ENCODE data around the gene ZNF827.

ZNF827 gene

GRCh38 chr4:145770124-145770523 lies 168.5 kb downstream of the ZNF827 start:
- H2AFZ ChIP-seq (ENCODE audit: low read depth, low read length) = no peak overlapping the region
- H2BK15ac ChIP-seq (ENCODE audit: low read depth, poor library complexity, severe bottlenecking) = no peak overlapping the region
- no peak overlapping the region for H2AK5ac ChIP-seq (ENCODE audit: low read length, severe bottlenecking)
- H3K79me1 ChIP-seq (replicated peaks; ENCODE audit: low read length, poor library complexity, severe bottlenecking) = peaks cover 10% of the 10 kb centered on the region
- H3K27me3 ChIP-seq (ENCODE audit: control insufficient read depth in 1 of 2, insufficient read depth in 1 of 2, low read length in 2 of 2) = no peaks in the 10 kb centered on the region
- peaks cover 25 to 50% of the 10 kb centered on the region in 2 experiments for H3K36me3 ChIP-seq (ENCODE audit: control insufficient read depth in 1 of 2, insufficient read depth in 2 of 2, low read depth in 1 of 2, low read length in 2 of 2)
- 100% methylated on average over 2 of the region's 4 CpGs for WGBS
- H3K23ac ChIP-seq (ENCODE audit: low read length in 2 of 2) = no peak overlapping the region
- no peak overlapping the region for H3K4ac ChIP-seq (ENCODE audit: low read depth in 1 of 2, low read length in 2 of 2)
- H2BK120ac ChIP-seq (ENCODE audit: low read depth, low read length) = no peak overlapping the region
- no peak overlapping the region for H2BK12ac ChIP-seq (ENCODE audit: low read length in 2 of 2)
- no peak overlapping the region for H3K4me3 ChIP-seq (ENCODE audit: insufficient read depth in 1 of 2, low read depth in 1 of 2, low read length in 2 of 2)
- no peak overlapping the region for H3K18ac ChIP-seq (ENCODE audit: low read depth in 1 of 2, low read length in 2 of 2)
- H4K91ac ChIP-seq (ENCODE audit: low read length) = no peak overlapping the region
- H3K14ac ChIP-seq (ENCODE audit: low read length in 2 of 2) = no peak overlapping the region
- peaks cover 15% of the 10 kb centered on the region for H3K9me3 ChIP-seq (ENCODE audit: control insufficient read depth, low read length)
- no peak overlapping the region for H4K8ac ChIP-seq (ENCODE audit: low read length)
- DNase-seq = no peak
- H3K4me1 ChIP-seq (ENCODE audit: control insufficient read depth, insufficient read depth, low read depth, low read length) = no peaks in the 10 kb centered on the region
- no peak overlapping the region for H3K4me2 ChIP-seq (ENCODE audit: low read length, poor library complexity, severe bottlenecking)
- no peak overlapping the region for H3K27ac ChIP-seq (ENCODE audit: low read length, poor library complexity, severe bottlenecking)
- H3K9ac ChIP-seq (ENCODE audit: low read length) = no peak overlapping the region
- H2BK5ac ChIP-seq (ENCODE audit: low read depth, low read length, poor library complexity, severe bottlenecking) = no peak overlapping the region

- no peak for DNase-seq
- Histone ChIP-seq H3K9ac (ENCODE audit: low read length) (no peak overlapping the region), H3K4me3 (ENCODE audit: insufficient read depth in 1 of 2, low read depth in 1 of 2, low read length in 2 of 2) (no peak overlapping the region), H2BK15ac (ENCODE audit: low read depth, poor library complexity, severe bottlenecking) (no peak overlapping the region), H2AK5ac (ENCODE audit: low read length, severe bottlenecking) (no peak overlapping the region), H3K9me3 (ENCODE audit: control insufficient read depth, low read length) (peaks cover 15% of the 10 kb centered on the region), H3K27ac (ENCODE audit: low read length, poor library complexity, severe bottlenecking) (no peak overlapping the region), H4K91ac (ENCODE audit: low read length) (no peak overlapping the region), H2AFZ (ENCODE audit: low read depth, low read length) (no peak overlapping the region), H2BK12ac (ENCODE audit: low read length in 2 of 2) (no peak overlapping the region), H3K27me3 (ENCODE audit: control insufficient read depth in 1 of 2, insufficient read depth in 1 of 2, low read length in 2 of 2) (no peaks in the 10 kb centered on the region), H3K4me1 (ENCODE audit: control insufficient read depth, insufficient read depth, low read depth, low read length) (no peaks in the 10 kb centered on the region), H3K23ac (ENCODE audit: low read length in 2 of 2) (no peak overlapping the region), H3K14ac (ENCODE audit: low read length in 2 of 2) (no peak overlapping the region), H3K4me2 (ENCODE audit: low read length, poor library complexity, severe bottlenecking) (no peak overlapping the region), H3K4ac (ENCODE audit: low read depth in 1 of 2, low read length in 2 of 2) (no peak overlapping the region), H2BK5ac (ENCODE audit: low read depth, low read length, poor library complexity, severe bottlenecking) (no peak overlapping the region), H3K18ac (ENCODE audit: low read depth in 1 of 2, low read length in 2 of 2) (no peak overlapping the region), H2BK120ac (ENCODE audit: low read depth, low read length) (no peak overlapping the region), H3K79me1 (replicated peaks; ENCODE audit: low read length, poor library complexity, severe bottlenecking) (peaks cover 12% of the 10 kb centered on the region), H3K36me3 (ENCODE audit: control insufficient read depth in 1 of 2, insufficient read depth in 2 of 2, low read depth in 1 of 2, low read length in 2 of 2) (peaks cover 31 to 50% of the 10 kb centered on the region in 2 experiments), H4K8ac (ENCODE audit: low read length) (no peak overlapping the region)
- WGBS = 100% methylated on average over 2 of the region's 2 CpGs
These were observed 169.1 kb downstream of the ZNF827 start for GRCh38 chr4:145769450-145770037.

GRCh38 chr4:145766273-145766672 lies 172.3 kb downstream of the ZNF827 start:
- Histone ChIP-seq H4K91ac (ENCODE audit: low read length) (no peak overlapping the region), H3K14ac (ENCODE audit: low read length in 2 of 2) (no peak overlapping the region), H3K79me1 (replicated peaks; ENCODE audit: low read length, poor library complexity, severe bottlenecking) (peaks cover 12% of the 10 kb centered on the region), H4K8ac (ENCODE audit: low read length) (no peak overlapping the region), H2BK12ac (ENCODE audit: low read length in 2 of 2) (no peak overlapping the region), H2BK5ac (ENCODE audit: low read depth, low read length, poor library complexity, severe bottlenecking) (no peak overlapping the region), H3K4me1 (ENCODE audit: control insufficient read depth, insufficient read depth, low read depth, low read length) (no peaks in the 10 kb centered on the region), H3K36me3 (ENCODE audit: control insufficient read depth in 1 of 2, insufficient read depth in 2 of 2, low read depth in 1 of 2, low read length in 2 of 2) (peaks cover 39 to 47% of the 10 kb centered on the region in 2 experiments), H2BK120ac (ENCODE audit: low read depth, low read length) (no peak overlapping the region), H3K4ac (ENCODE audit: low read depth in 1 of 2, low read length in 2 of 2) (no peak overlapping the region), H3K4me2 (ENCODE audit: low read length, poor library complexity, severe bottlenecking) (no peak overlapping the region), H3K27me3 (ENCODE audit: control insufficient read depth in 1 of 2, insufficient read depth in 1 of 2, low read length in 2 of 2) (no peaks in the 10 kb centered on the region), H3K18ac (ENCODE audit: low read depth in 1 of 2, low read length in 2 of 2) (no peak overlapping the region), H2AFZ (ENCODE audit: low read depth, low read length) (no peak overlapping the region), H3K27ac (ENCODE audit: low read length, poor library complexity, severe bottlenecking) (no peak overlapping the region), H2BK15ac (ENCODE audit: low read depth, poor library complexity, severe bottlenecking) (no peak overlapping the region), H3K9ac (ENCODE audit: low read length) (no peak overlapping the region), H3K9me3 (ENCODE audit: control insufficient read depth, low read length) (peaks cover 15% of the 10 kb centered on the region), H2AK5ac (ENCODE audit: low read length, severe bottlenecking) (no peak overlapping the region), H3K23ac (ENCODE audit: low read length in 2 of 2) (no peak overlapping the region), H3K4me3 (ENCODE audit: insufficient read depth in 1 of 2, low read depth in 1 of 2, low read length in 2 of 2) (no peak overlapping the region)
- 100% methylated on average over 4 of the region's 5 CpGs for WGBS
- no peak for DNase-seq

GRCh38 chr4:145763399-145763798 lies 175.2 kb downstream of the ZNF827 start:
- peaks cover 15% of the 10 kb centered on the region for H3K9me3 ChIP-seq (ENCODE audit: control insufficient read depth, low read length)
- H4K91ac ChIP-seq (ENCODE audit: low read length) = no peak overlapping the region
- H3K4me1 ChIP-seq (ENCODE audit: control insufficient read depth, insufficient read depth, low read depth, low read length) = no peaks in the 10 kb centered on the region
- H3K23ac ChIP-seq (ENCODE audit: low read length in 2 of 2) = no peak overlapping the region
- H3K14ac ChIP-seq (ENCODE audit: low read length in 2 of 2) = no peak overlapping the region
- no peak overlapping the region for H3K27ac ChIP-seq (ENCODE audit: low read length, poor library complexity, severe bottlenecking)
- H3K4ac ChIP-seq (ENCODE audit: low read depth in 1 of 2, low read length in 2 of 2) = no peak overlapping the region
- H3K4me2 ChIP-seq (ENCODE audit: low read length, poor library complexity, severe bottlenecking) = no peak overlapping the region
- H2BK15ac ChIP-seq (ENCODE audit: low read depth, poor library complexity, severe bottlenecking) = no peak overlapping the region
- no peak overlapping the region for H2AK5ac ChIP-seq (ENCODE audit: low read length, severe bottlenecking)
- H2BK12ac ChIP-seq (ENCODE audit: low read length in 2 of 2) = no peak overlapping the region
- H2BK120ac ChIP-seq (ENCODE audit: low read depth, low read length) = no peak overlapping the region
- H3K27me3 ChIP-seq (ENCODE audit: control insufficient read depth in 1 of 2, insufficient read depth in 1 of 2, low read length in 2 of 2) = no peaks in the 10 kb centered on the region
- peaks cover 58 to 63% of the 10 kb centered on the region in 2 experiments for H3K36me3 ChIP-seq (ENCODE audit: control insufficient read depth in 1 of 2, insufficient read depth in 2 of 2, low read depth in 1 of 2, low read length in 2 of 2)
- no peak overlapping the region for H3K4me3 ChIP-seq (ENCODE audit: insufficient read depth in 1 of 2, low read depth in 1 of 2, low read length in 2 of 2)
- no peak overlapping the region for H3K18ac ChIP-seq (ENCODE audit: low read depth in 1 of 2, low read length in 2 of 2)
- no peak for DNase-seq
- no peak overlapping the region for H2AFZ ChIP-seq (ENCODE audit: low read depth, low read length)
- 99% methylated on average over 4 of the region's 4 CpGs for WGBS
- H4K8ac ChIP-seq (ENCODE audit: low read length) = no peak overlapping the region
- H2BK5ac ChIP-seq (ENCODE audit: low read depth, low read length, poor library complexity, severe bottlenecking) = no peak overlapping the region
- no peak overlapping the region for H3K9ac ChIP-seq (ENCODE audit: low read length)
- H3K79me1 ChIP-seq (replicated peaks; ENCODE audit: low read length, poor library complexity, severe bottlenecking) = peaks cover 18% of the 10 kb centered on the region
